Endodermal cell (in vitro differentiated cells): ENCODE data around the gene ZBTB7C. TPM values are rescaled to one million over a fixed set of nuclear protein-coding genes. Genes with fewer than 3 reads are reported as not detected.

ENCODE experiments used
- DNase-seq: peaks from one replicate; pipeline ENCODE4 v3.0.0-alpha.2; 2017
- H3K27ac ChIP-seq: 2 replicates; pipeline ENCODE4 v1.5.1; 2013; ENCODE audit warnings: mild to moderate bottlenecking, low read depth, low read length, moderate library complexity
- H3K27me3 ChIP-seq: 2 replicates; pipeline ENCODE4 v1.6.1; 2013; ENCODE audit warnings: mild to moderate bottlenecking, low read length, moderate library complexity; ENCODE audit not compliant: insufficient read depth, control insufficient read depth, poor library complexity, severe bottlenecking
- H3K36me3 ChIP-seq: 2 replicates; pipeline ENCODE4 v1.7.0; 2013; ENCODE audit warnings: mild to moderate bottlenecking, low read length, moderate library complexity; ENCODE audit not compliant: control insufficient read depth, insufficient read depth
- H3K4me1 ChIP-seq: one replicate; pipeline ENCODE4 v1.7.0; 2013; ENCODE audit warnings: low read length; ENCODE audit not compliant: control insufficient read depth, insufficient read depth
- H3K4me3 ChIP-seq: 2 replicates; pipeline ENCODE4 v1.5.1; 2013; ENCODE audit warnings: mild to moderate bottlenecking, low read length, moderate library complexity
- H3K9ac ChIP-seq: 2 replicates; pipeline ENCODE4 v1.6.1; 2013; ENCODE audit warnings: mild to moderate bottlenecking, low read length, moderate library complexity; ENCODE audit not compliant: poor library complexity, severe bottlenecking; ENCODE audit errors: extremely low read depth
- H3K9me3 ChIP-seq: 2 replicates; pipeline ENCODE4 v1.6.1; 2013; ENCODE audit warnings: mild to moderate bottlenecking, low read length, moderate library complexity; ENCODE audit not compliant: control insufficient read depth
- H3K27ac Mint-ChIP-seq: 2 replicates; pipeline ENCODE4 v1.8.0; 2020; ENCODE audit warnings: mixed read lengths
- H3K27me3 Mint-ChIP-seq: 2 replicates; pipeline ENCODE4 v1.8.0; 2021; ENCODE audit warnings: mild to moderate bottlenecking, mixed read lengths; ENCODE audit not compliant: insufficient read depth
- H3K36me3 Mint-ChIP-seq: 2 replicates; pipeline ENCODE4 v1.8.0; 2020; ENCODE audit warnings: low read depth, mixed read lengths
- H3K4me1 Mint-ChIP-seq: 2 replicates; pipeline ENCODE4 v1.8.0; 2020; ENCODE audit warnings: mixed read lengths
- H3K4me3 Mint-ChIP-seq: 2 replicates; pipeline ENCODE4 v1.8.0; 2020; ENCODE audit warnings: mild to moderate bottlenecking, moderate library complexity, mixed read lengths
- H3K9me3 Mint-ChIP-seq: 2 replicates; pipeline ENCODE4 v1.8.0; 2020; ENCODE audit warnings: mild to moderate bottlenecking, mixed read lengths
- whole genome bisulfite sequencing, 2 experiments: methylation state at CpG; one replicate each; pipeline versions ENCODE4 v1.1.5 to v1.1.7; 2013; ENCODE audit warnings: missing lambda C conversion rate in 2 of 2, mixed read lengths in 1 of 2; ENCODE audit not compliant: insufficient coverage in 1 of 2, insufficient read length in 1 of 2; 5-methylcytosine and 5-hydroxymethylcytosine counted together
- total RNA-seq, 2 donors: library from RNA; stranded (reverse); fragmentation: NEBNext Ultra II Directional in 1 of 2; extraction: Animal tissue kit (Norgen Biotek cat#: 25700) in 1 of 2; gene quantifications; 2 replicates in 1 of 2; 3 replicates in 1 of 2; pipeline ENCODE4 v1.2.1, GENCODE V29; 2021
- TF ChIP-seq, protein P1 (sequence below): fragments of 200-600 bp; sonication (generic); conservative IDR thresholded peaks from 2 replicates; pipeline ENCODE4 v1.5.0; 2021; ENCODE audit warnings: antibody characterized with exemption, mild to moderate bottlenecking

Gene ZBTB7C
- total RNA-seq, 2 donors from 2014 or later = 0.31 to 0.62 TPM

- Mint-ChIP-seq H3K9me3 (no peaks in the 10 kb centered on the region), H3K27ac (no peak overlapping the region), H3K27me3 (peaks cover 17% of the 10 kb centered on the region), H3K4me1 (peaks cover 33% of the 10 kb centered on the region), H3K36me3 (no peaks in the 10 kb centered on the region), H3K4me3 (no peak overlapping the region)
- H3K9ac ChIP-seq = no peak overlapping the region
- no peak for DNase-seq
- no peaks in the 10 kb centered on the region for H3K27me3 ChIP-seq
- H3K36me3 ChIP-seq = no peaks in the 10 kb centered on the region
- H3K9me3 ChIP-seq = no peaks in the 10 kb centered on the region
- TF ChIP-seq, protein P1, sequence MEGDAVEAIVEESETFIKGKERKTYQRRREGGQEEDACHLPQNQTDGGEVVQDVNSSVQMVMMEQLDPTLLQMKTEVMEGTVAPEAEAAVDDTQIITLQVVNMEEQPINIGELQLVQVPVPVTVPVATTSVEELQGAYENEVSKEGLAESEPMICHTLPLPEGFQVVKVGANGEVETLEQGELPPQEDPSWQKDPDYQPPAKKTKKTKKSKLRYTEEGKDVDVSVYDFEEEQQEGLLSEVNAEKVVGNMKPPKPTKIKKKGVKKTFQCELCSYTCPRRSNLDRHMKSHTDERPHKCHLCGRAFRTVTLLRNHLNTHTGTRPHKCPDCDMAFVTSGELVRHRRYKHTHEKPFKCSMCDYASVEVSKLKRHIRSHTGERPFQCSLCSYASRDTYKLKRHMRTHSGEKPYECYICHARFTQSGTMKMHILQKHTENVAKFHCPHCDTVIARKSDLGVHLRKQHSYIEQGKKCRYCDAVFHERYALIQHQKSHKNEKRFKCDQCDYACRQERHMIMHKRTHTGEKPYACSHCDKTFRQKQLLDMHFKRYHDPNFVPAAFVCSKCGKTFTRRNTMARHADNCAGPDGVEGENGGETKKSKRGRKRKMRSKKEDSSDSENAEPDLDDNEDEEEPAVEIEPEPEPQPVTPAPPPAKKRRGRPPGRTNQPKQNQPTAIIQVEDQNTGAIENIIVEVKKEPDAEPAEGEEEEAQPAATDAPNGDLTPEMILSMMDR = no peak
- no peak overlapping the region for H3K4me3 ChIP-seq
- H3K27ac ChIP-seq = no peak overlapping the region
- H3K4me1 ChIP-seq = peaks cover 19% of the 10 kb centered on the region
- WGBS, 2 experiments = 92 to 94% methylated on average over 4 to 5 of the region's 5 CpGs
Observed at GRCh38 chr18:48396561-48396960, 12.6 kb downstream of the ZBTB7C start.

DNA sequence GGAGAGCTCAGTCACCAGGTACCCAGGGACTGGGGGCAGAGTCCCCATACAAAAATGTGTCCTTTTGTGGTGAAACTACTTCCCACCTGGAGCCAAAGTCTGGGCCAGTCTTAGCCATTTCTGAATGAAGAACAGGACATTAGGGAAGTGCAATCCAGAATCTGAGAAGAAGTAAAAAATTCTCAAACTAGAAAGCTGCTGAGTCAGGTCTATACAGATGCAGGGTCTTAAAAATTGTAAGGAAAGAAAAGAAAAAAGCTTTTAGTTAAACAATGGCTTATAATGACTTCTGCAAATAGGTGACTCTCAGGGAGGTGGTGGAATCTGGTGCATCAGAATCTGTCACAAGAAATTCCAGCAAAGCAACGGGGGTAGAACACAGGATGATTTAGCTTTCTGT, 13.5 kb downstream of the ZBTB7C start:
- no peaks in the 10 kb centered on the region for H3K9me3 ChIP-seq
- H3K27ac ChIP-seq = no peak overlapping the region
- 100% methylated on average over 1 of the region's 1 CpG; no CpG with 5 or more reads in 1 of the 2 experiments for WGBS, 2 experiments
- Mint-ChIP-seq H3K4me3 (no peak overlapping the region), H3K27ac (no peak overlapping the region), H3K27me3 (peaks cover 18% of the 10 kb centered on the region), H3K36me3 (no peaks in the 10 kb centered on the region), H3K4me1 (peaks cover 28% of the 10 kb centered on the region), H3K9me3 (no peaks in the 10 kb centered on the region)
- no peaks in the 10 kb centered on the region for H3K27me3 ChIP-seq
- DNase-seq = no peak
- peaks cover 13% of the 10 kb centered on the region for H3K4me1 ChIP-seq
- no peaks in the 10 kb centered on the region for H3K36me3 ChIP-seq
- no peak overlapping the region for H3K9ac ChIP-seq
- TF ChIP-seq, protein P1 = no peak
- no peak overlapping the region for H3K4me3 ChIP-seq

DNA sequence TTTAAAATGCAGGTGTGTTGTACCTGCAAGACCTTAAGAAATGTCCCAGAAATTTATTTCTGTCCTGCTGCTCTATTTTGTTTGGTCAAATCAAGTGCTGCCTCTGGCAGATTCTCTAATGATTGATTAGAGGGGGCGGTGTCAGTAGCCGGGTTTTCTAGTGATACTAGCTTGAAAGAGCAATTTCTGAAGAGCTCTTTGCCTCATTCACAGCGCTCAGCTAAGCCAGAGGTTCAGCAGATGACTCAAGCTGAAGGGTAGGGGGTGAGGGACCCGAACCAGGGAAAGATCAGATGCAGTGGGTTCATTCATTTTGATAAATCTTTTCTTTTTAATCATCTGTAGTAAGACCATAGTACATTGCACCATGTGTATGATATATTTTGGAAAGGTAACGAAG, 15.0 kb downstream of the ZBTB7C start:
- Mint-ChIP-seq H3K4me1 (peaks cover 30% of the 10 kb centered on the region), H3K36me3 (no peaks in the 10 kb centered on the region), H3K9me3 (no peaks in the 10 kb centered on the region), H3K27ac (no peak overlapping the region), H3K4me3 (no peak overlapping the region), H3K27me3 (peaks cover 18% of the 10 kb centered on the region)
- no peak overlapping the region for H3K27ac ChIP-seq
- DNase-seq = no peak
- no peaks in the 10 kb centered on the region for H3K9me3 ChIP-seq
- H3K36me3 ChIP-seq = no peaks in the 10 kb centered on the region
- H3K4me3 ChIP-seq = no peak overlapping the region
- peaks cover 11% of the 10 kb centered on the region for H3K4me1 ChIP-seq
- H3K9ac ChIP-seq = no peak overlapping the region
- WGBS, 2 experiments = 86 to 100% methylated on average over 3 to 4 of the region's 5 CpGs
- TF ChIP-seq, protein P1 = no peak
- H3K27me3 ChIP-seq = no peaks in the 10 kb centered on the region
